C4-2B (cell line): Measurements from ENCODE around the gene CCSER1.

Source experiments
- H3K27ac ChIP-seq: fragments of 450-650 bp; 2 replicates; pipeline ENCODE4 v1.5.1; 2017
- CTCF ChIP-seq: fragments of 450-650 bp; conservative IDR thresholded peaks from 2 replicates; pipeline ENCODE4 v1.5.1; 2017; ENCODE audit warnings: mild to moderate bottlenecking
- ZFX ChIP-seq: fragments of 450-650 bp; IDR thresholded peaks from 2 replicates; pipeline ENCODE4 v1.6.1; 2017

The CCSER1 gene

GRCh38 chr4:90786602-90787001 is 659.4 kb downstream of the CCSER1 start:
- TF ChIP-seq ZFX = no peak
- no peak for TF ChIP-seq CTCF

GRCh38 chr4:90792696-90793095 is 665.5 kb downstream of the CCSER1 start:
- H3K27ac ChIP-seq = no peak overlapping the region
- TF ChIP-seq ZFX = no peak
- no peak for TF ChIP-seq CTCF

More at GRCh38 chr4:90786602-90787001, 659.4 kb downstream of the CCSER1 start:
- no peak overlapping the region for H3K27ac ChIP-seq

GRCh38 chr4:90798948-90799347 is 671.8 kb downstream of the CCSER1 start:
- TF ChIP-seq ZFX (no peak), CTCF (no peak)
- H3K27ac ChIP-seq = no peak overlapping the region

GRCh38 chr4:90799895-90800294 is 672.7 kb downstream of the CCSER1 start:
- H3K27ac ChIP-seq = no peak overlapping the region
- TF ChIP-seq ZFX (no peak), CTCF (no peak; the same call in 1 of the 2 replicates)

GRCh38 chr4:90815569-90815968 is 688.4 kb downstream of the CCSER1 start:
- TF ChIP-seq ZFX = no peak
- no peak for TF ChIP-seq CTCF
- no peak overlapping the region for H3K27ac ChIP-seq

GRCh38 chr4:90816754-90817153 is 689.6 kb downstream of the CCSER1 start:
- TF ChIP-seq ZFX (no peak), CTCF (no peak)
- no peak overlapping the region for H3K27ac ChIP-seq

GRCh38 chr4:90824266-90825150 is 697.3 kb downstream of the CCSER1 start:
- no peak overlapping the region for H3K27ac ChIP-seq
- TF ChIP-seq ZFX (no peak), CTCF (no peak)
